ENCODE results near the gene AMPD3. TPM values are rescaled to one million over a fixed set of nuclear protein-coding genes. Genes with fewer than 3 reads are reported as not detected.

The AMPD3 gene
- total RNA-seq, 1 experiment from 2014 or later = 5.4 TPM

DNA sequence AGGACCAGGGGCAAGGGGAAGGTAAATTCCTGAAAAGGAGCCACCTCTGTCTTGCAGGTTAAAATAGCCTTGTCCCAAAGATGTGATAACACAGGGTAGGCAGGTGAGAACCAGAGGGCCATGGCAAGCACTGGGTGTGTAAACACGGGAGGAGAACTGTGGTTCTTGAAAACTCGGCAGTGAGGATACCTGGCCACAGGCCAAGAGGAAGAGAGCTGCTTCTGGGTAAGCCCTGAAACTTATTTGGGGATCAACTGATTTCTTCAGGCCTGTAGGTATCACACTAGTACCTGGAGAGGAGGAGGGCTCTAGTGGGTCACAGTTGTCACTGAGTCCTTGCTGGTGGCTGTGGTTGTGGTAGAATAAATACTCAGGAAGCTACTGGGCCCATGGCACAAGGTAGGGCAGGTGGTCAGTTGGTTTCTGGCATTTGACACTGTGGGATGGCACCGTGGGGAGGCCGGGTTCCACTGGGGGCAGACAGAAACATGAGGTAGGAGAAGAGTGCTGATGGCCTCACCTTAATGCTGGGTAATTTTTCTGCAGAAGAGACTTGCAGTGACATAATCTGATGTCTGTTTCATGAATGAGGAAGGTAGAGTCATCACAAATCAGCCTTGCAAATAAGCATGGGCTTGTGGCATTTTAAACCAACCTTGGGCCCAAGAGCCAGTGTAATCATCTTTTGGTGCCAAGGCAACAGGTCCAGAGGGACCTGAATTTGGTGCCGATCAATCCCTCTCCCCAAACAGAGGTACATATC, 22.0 kb downstream of the AMPD3 start:
- DNase-seq (ENCODE audit: unreplicated experiment) = no peak
- intact Hi-C loops (cut with micrococcal nuclease) = no loop called here
- BruUV-seq (replicated peaks) = no TSS peak
- no peak for TF ChIP-seq CTCF (IDR thresholded peaks at IDR 0.05; ENCODE audit: unreplicated experiment)
- no peak overlapping the region for H3K27ac Mint-ChIP-seq (ENCODE audit: low read depth, unreplicated experiment)
- H3K27me3 Mint-ChIP-seq (ENCODE audit: insufficient read depth, unreplicated experiment) = no peaks in the 10 kb centered on the region
- H3K36me3 Mint-ChIP-seq (ENCODE audit: insufficient read depth, unreplicated experiment) = no peaks in the 10 kb centered on the region
- H3K4me1 Mint-ChIP-seq (ENCODE audit: insufficient read depth, unreplicated experiment) = no peaks in the 10 kb centered on the region
- no peak overlapping the region for H3K4me3 Mint-ChIP-seq (ENCODE audit: unreplicated experiment)
- H3K9me3 Mint-ChIP-seq (ENCODE audit: unreplicated experiment) = no peaks in the 10 kb centered on the region
- ChIA-PET CTCF (interaction anchor here (0.6 to 1.0 kb wide), 3 partner anchors 71 to 651 kb away, joined by 3 to 4 read pairs (median 3); no protein-coding TSS in a partner anchor), POLR2A (interaction anchor here (0.6 kb wide), 1 partner anchor 11 kb away, joined by 3 read pairs; no protein-coding TSS in a partner anchor)

DNA sequence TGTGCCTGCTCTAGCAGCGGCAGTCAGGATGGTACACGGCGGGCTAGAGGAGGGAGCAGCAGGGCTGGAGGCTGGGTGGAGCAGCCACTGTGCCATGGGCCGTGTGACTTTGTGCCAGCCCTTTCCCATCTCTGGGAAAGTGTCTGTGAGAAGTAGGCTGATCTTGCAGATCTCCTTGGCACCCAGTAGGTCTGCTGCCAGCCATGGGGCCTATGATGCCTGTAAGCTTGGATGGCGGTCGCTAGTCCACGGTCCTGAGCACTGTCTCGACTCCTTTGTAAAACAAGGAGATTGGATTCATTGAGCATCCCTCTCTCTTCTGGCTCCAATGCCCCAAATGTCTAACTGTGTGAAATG, 22.6 kb downstream of the AMPD3 start:
- no peak for DNase-seq (ENCODE audit: unreplicated experiment)
- no peak overlapping the region for H3K27ac Mint-ChIP-seq (ENCODE audit: low read depth, unreplicated experiment)
- CTCF ChIA-PET = interaction anchor here (0.6 kb wide), 1 partner anchor 651 kb away, joined by 3 read pairs; no protein-coding TSS in a partner anchor
- TF ChIP-seq CTCF (IDR thresholded peaks at IDR 0.05; ENCODE audit: unreplicated experiment) = no peak
- H3K36me3 Mint-ChIP-seq (ENCODE audit: insufficient read depth, unreplicated experiment) = no peaks in the 10 kb centered on the region
- no peak overlapping the region for H3K4me3 Mint-ChIP-seq (ENCODE audit: unreplicated experiment)
- H3K27me3 Mint-ChIP-seq (ENCODE audit: insufficient read depth, unreplicated experiment) = no peaks in the 10 kb centered on the region
- H3K9me3 Mint-ChIP-seq (ENCODE audit: unreplicated experiment) = no peaks in the 10 kb centered on the region
- intact Hi-C loops (cut with micrococcal nuclease) = no loop called here
- POLR2A ChIA-PET = interaction anchor here (0.6 kb wide), 1 partner anchor 10 kb away, joined by 3 read pairs; no protein-coding TSS in a partner anchor
- no TSS peak for BruUV-seq (replicated peaks)
- H3K4me1 Mint-ChIP-seq (ENCODE audit: insufficient read depth, unreplicated experiment) = no peaks in the 10 kb centered on the region

DNA sequence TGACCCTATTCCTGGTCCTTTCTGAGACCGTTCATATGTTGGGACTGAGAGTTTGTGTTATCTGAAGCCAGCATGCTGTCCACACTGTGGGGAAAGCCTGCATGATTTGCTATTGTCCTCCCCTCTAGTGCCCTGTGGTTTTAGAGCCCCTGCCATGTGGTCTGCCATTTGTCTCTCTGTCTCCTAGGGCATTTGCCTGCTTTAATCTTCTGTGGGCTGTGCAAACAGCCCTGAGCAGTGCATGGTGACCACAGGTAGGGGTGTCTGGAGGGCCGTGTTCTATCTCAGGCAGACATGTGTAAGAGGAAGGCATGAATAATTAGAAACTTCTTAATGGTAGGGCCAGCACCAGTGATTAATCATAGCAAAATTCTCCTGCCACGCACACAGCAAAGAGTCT, 23.0 kb downstream of the AMPD3 start:
- no peak for DNase-seq (ENCODE audit: unreplicated experiment)
- no TSS peak for BruUV-seq (replicated peaks)
- intact Hi-C loops (cut with micrococcal nuclease) = no loop called here
- Mint-ChIP-seq H3K27me3 (ENCODE audit: insufficient read depth, unreplicated experiment) (no peaks in the 10 kb centered on the region), H3K9me3 (ENCODE audit: unreplicated experiment) (no peaks in the 10 kb centered on the region), H3K4me3 (ENCODE audit: unreplicated experiment) (no peak overlapping the region), H3K27ac (ENCODE audit: low read depth, unreplicated experiment) (no peak overlapping the region), H3K36me3 (ENCODE audit: insufficient read depth, unreplicated experiment) (no peaks in the 10 kb centered on the region), H3K4me1 (ENCODE audit: insufficient read depth, unreplicated experiment) (no peaks in the 10 kb centered on the region)
- TF ChIP-seq CTCF (IDR thresholded peaks at IDR 0.05; ENCODE audit: unreplicated experiment) = no peak
- CTCF ChIA-PET = no interaction called here
- POLR2A ChIA-PET = no interaction called here

- Mint-ChIP-seq H3K27me3 (ENCODE audit: insufficient read depth, unreplicated experiment) (no peaks in the 10 kb centered on the region), H3K27ac (ENCODE audit: low read depth, unreplicated experiment) (no peak overlapping the region), H3K36me3 (ENCODE audit: insufficient read depth, unreplicated experiment) (no peaks in the 10 kb centered on the region), H3K9me3 (ENCODE audit: unreplicated experiment) (no peaks in the 10 kb centered on the region), H3K4me3 (ENCODE audit: unreplicated experiment) (no peak overlapping the region), H3K4me1 (ENCODE audit: insufficient read depth, unreplicated experiment) (no peaks in the 10 kb centered on the region)
- no peak for TF ChIP-seq CTCF (IDR thresholded peaks at IDR 0.05; ENCODE audit: unreplicated experiment)
- BruUV-seq (replicated peaks) = no TSS peak
- intact Hi-C loops (cut with micrococcal nuclease) = no loop called here
- no peak for DNase-seq (ENCODE audit: unreplicated experiment)
- CTCF ChIA-PET = interaction anchor here (1.0 kb wide), 1 partner anchor 18 kb away, joined by 3 read pairs; no protein-coding TSS in a partner anchor
- POLR2A ChIA-PET = interaction anchor here (0.6 to 2.6 kb wide), 3 partner anchors 10 to 24 kb away, joined by 3 to 11 read pairs (median 4); partner anchors contain the start of gene AMPD3
These were observed 23.8 kb downstream of the AMPD3 start for GRCh38 chr11:10478574-10479550.
